ENCODE results near the gene NMNAT3. TPM values are rescaled to one million over a fixed set of nuclear protein-coding genes. Genes with fewer than 3 reads are reported as not detected.
A peak's percentile ranks its signal among the peaks of the same experiment; 100 is the strongest.

The NMNAT3 gene
- total RNA-seq, 1 experiment from 2014 or later = 0.85 TPM

GRCh38 chr3:139521144-139521543, 156.6 kb downstream of the NMNAT3 start:
- in situ Hi-C loops (cut with HindIII; ENCODE audit: low pct_unique_long_range_greater_than_20kb, low sequenced_read_pairs) = no loop called here
- no peak for DNase-seq (ENCODE audit: low read depth, low spot score)

GRCh38 chr3:139519998-139520737, 157.6 kb downstream of the NMNAT3 start:
- in situ Hi-C loops (cut with HindIII; ENCODE audit: low pct_unique_long_range_greater_than_20kb, low sequenced_read_pairs) = no loop called here
- peak; percentile 84 for DNase-seq (ENCODE audit: low read depth, low spot score)

GRCh38 chr3:139518926-139519842, 158.6 kb downstream of the NMNAT3 start:
- DNase-seq (ENCODE audit: low read depth, low spot score) = no peak

GRCh38 chr3:139518306-139518705, 159.5 kb downstream of the NMNAT3 start:
- in situ Hi-C loops (cut with HindIII; ENCODE audit: low pct_unique_long_range_greater_than_20kb, low sequenced_read_pairs) = no loop called here
- DNase-seq (ENCODE audit: low read depth, low spot score) = no peak

More at GRCh38 chr3:139518926-139519842, 158.6 kb downstream of the NMNAT3 start:
- in situ Hi-C loops (cut with HindIII; ENCODE audit: low pct_unique_long_range_greater_than_20kb, low sequenced_read_pairs) = no loop called here

GRCh38 chr3:139517321-139518065, 160.3 kb downstream of the NMNAT3 start:
- in situ Hi-C loops (cut with HindIII; ENCODE audit: low pct_unique_long_range_greater_than_20kb, low sequenced_read_pairs) = no loop called here
- DNase-seq (ENCODE audit: low read depth, low spot score) = no peak

- DNase-seq (ENCODE audit: low read depth, low spot score) = no peak
- in situ Hi-C loops (cut with HindIII; ENCODE audit: low pct_unique_long_range_greater_than_20kb, low sequenced_read_pairs) = no loop called here
Observed at GRCh38 chr3:139514741-139515140, 163.0 kb downstream of the NMNAT3 start.

Small RNA genes lying within 50 kb of the gene (small RNA-seq; reads per million reads assigned to genes)
- gene RN7SL724P = 0 reads per million in 2 experiments

Other genes with a start within 250 kb of the NMNAT3 start
- gene RBP2, start 201.5 kb downstream of the NMNAT3 start, total RNA-seq (2014; rRNA removed; shearing (Covaris generic)) = not detected in 2 replicates
- not detected in 2 replicates for gene RBP1, start 138.2 kb downstream of the NMNAT3 start, total RNA-seq (2014; rRNA removed; shearing (Covaris generic))

All from SK-MEL-5 (cell line).